HepG2 (cell line): ENCODE results near the gene SOX5. TPM values are rescaled to one million over a fixed set of nuclear protein-coding genes. Genes with fewer than 3 reads are reported as not detected.

Experiments
- ATAC-seq: fragments of 200-7000 bp; cut with Tn5 transposase; 3 replicates; pipeline ENCODE4 v1.9.1; 2020; ENCODE audit warnings: mild to moderate bottlenecking, moderate library complexity
- BruUV-seq: library from RNA; stranded (reverse); fragments of 400-500 nt; replicated peaks from 2 replicates; lab custom pipeline; 2021; lab: Mats Ljungman, UMichigan
- CTCF ChIA-PET: fragments of 300-600 bp; formaldehyde crosslinking; extraction: SDS; loops from one replicate; lab custom pipeline; 2021; ENCODE audit warnings: low total read pairs, inconsistent platforms, low intra/inter-chr PET ratio; lab: Yijun Ruan, JAX
- POLR2A ChIA-PET: fragments of 350-600 bp; sonication (Branson Sonifier 250); formaldehyde crosslinking; loops from one replicate; lab custom pipeline; 2020; ENCODE audit warnings: antibody characterized with exemption, inconsistent platforms; lab: Yijun Ruan, JAX
- DNase-seq: peaks from one replicate; pipeline ENCODE4 v3.0.0-alpha.2; 2015; ENCODE audit warnings: low spot score
- FAIRE-seq: peaks from 3 replicates; lab custom pipeline; 2011; peaks lifted over from hg19 to GRCh38; lab: Jason Lieb, UNC
- H2AFZ ChIP-seq: one replicate; pipeline ENCODE4 v1.6.1; 2011; ENCODE audit warnings: low read length, inconsistent platforms
- H3K27ac ChIP-seq: fragments of 300-600 bp; 3 replicates; pipeline ENCODE4 v1.8.0; 2011; ENCODE audit warnings: mixed run types, mild to moderate bottlenecking, mixed read lengths, low read length, inconsistent platforms; ENCODE audit not compliant: insufficient read depth; ENCODE audit errors: extremely low read length
- H3K27me3 ChIP-seq, 2 experiments: fragments of 200-600 bp in 1 of 2; 2 replicates in 1 of 2; 3 replicates in 1 of 2; pipeline versions ENCODE4 v1.6.0 to v1.8.0; 2011; ENCODE audit warnings: low read length in 2 of 2, mild to moderate bottlenecking in 2 of 2, moderate library complexity in 2 of 2, inconsistent platforms in 1 of 2; ENCODE audit not compliant: insufficient read depth in 2 of 2, control insufficient read depth in 1 of 2
- H3K36me3 ChIP-seq, 2 experiments: fragments of 200-600 bp in 1 of 2; replicated peaks in 1 of 2; 2 replicates in 1 of 2; 3 replicates in 1 of 2; pipeline versions ENCODE4 v1.5.1 to v1.8.0; 2011; ENCODE audit warnings: low read length in 2 of 2, inconsistent platforms in 1 of 2; ENCODE audit not compliant: insufficient read depth in 2 of 2, control insufficient read depth in 1 of 2
- H3K4me1 ChIP-seq: 2 replicates; pipeline ENCODE4 v1.5.1; 2012; ENCODE audit warnings: low read length, inconsistent platforms; ENCODE audit not compliant: insufficient read depth
- H3K4me2 ChIP-seq: 2 replicates; pipeline ENCODE4 v1.6.0; 2011; ENCODE audit warnings: low read depth, low read length, inconsistent platforms
- H3K4me3 ChIP-seq, 3 experiments: fragments of 200-600 bp in 1 of 3; sonication (generic), shearing (Covaris generic) in 1 of 3; replicated peaks in 1 of 3; 2 replicates each; pipeline ENCODE4 v1.5.1; 2011 to 2016; ENCODE audit warnings: low read length in 3 of 3, inconsistent platforms in 2 of 3, low read depth in 2 of 3, mild to moderate bottlenecking in 2 of 3, control low read depth in 1 of 3, mixed read lengths in 1 of 3; ENCODE audit not compliant: insufficient read depth in 1 of 3
- H3K79me2 ChIP-seq: one replicate; pipeline ENCODE4 v1.6.1; 2011; ENCODE audit warnings: low read length, inconsistent platforms; ENCODE audit not compliant: insufficient read depth
- H3K9ac ChIP-seq: 2 replicates; pipeline ENCODE4 v1.6.0; 2011; ENCODE audit warnings: mild to moderate bottlenecking, low read depth, low read length, inconsistent platforms; ENCODE audit not compliant: insufficient read depth
- H3K9me3 ChIP-seq: 2 replicates; pipeline ENCODE4 v1.5.1; 2012; ENCODE audit warnings: mild to moderate bottlenecking, low read length
- H4K20me1 ChIP-seq: 2 replicates; pipeline ENCODE4 v1.6.0; 2011; ENCODE audit warnings: inconsistent platforms, mild to moderate bottlenecking, low read length, moderate library complexity; ENCODE audit not compliant: insufficient read depth
- HDAC1 ChIP-seq: sonication (generic); formaldehyde crosslinking; IDR thresholded peaks from 2 replicates; pipeline ENCODE4 v1.5.1; 2020; ENCODE audit warnings: mild to moderate bottlenecking, missing genetic modification reagents
- PCBP2 ChIP-seq: fragments of 200-400 bp; formaldehyde crosslinking; optimal IDR thresholded peaks from 2 replicates; pipeline ENCODE3; 2018; ENCODE audit warnings: low read length, low read depth; ENCODE audit not compliant: poor library complexity, severe bottlenecking
- ZNF101 ChIP-seq: sonication (generic); formaldehyde crosslinking; IDR thresholded peaks from 2 replicates; pipeline ENCODE4 v1.4.0; 2020; ENCODE audit warnings: mild to moderate bottlenecking, low read depth, missing genetic modification reagents, borderline replicate concordance
- ZNF121 ChIP-seq: sonication (generic); formaldehyde crosslinking; IDR thresholded peaks from 2 replicates; pipeline ENCODE4 v1.5.0; 2020; ENCODE audit warnings: mild to moderate bottlenecking, missing genetic modification reagents
- ZNF224 ChIP-seq: sonication (generic); formaldehyde crosslinking; IDR thresholded peaks from 2 replicates; pipeline ENCODE4 v1.5.0; 2020; ENCODE audit warnings: mild to moderate bottlenecking, missing genetic modification reagents
- ZNF280D ChIP-seq: sonication (generic); formaldehyde crosslinking; IDR thresholded peaks from 2 replicates; pipeline ENCODE4 v1.5.1; 2020; ENCODE audit warnings: mild to moderate bottlenecking, missing genetic modification reagents
- WGBS: methylation state at CpG from one replicate; pipeline ENCODE4 v1.1.6; 2017; ENCODE audit warnings: low lambda C conversion rate; 5-methylcytosine and 5-hydroxymethylcytosine counted together
- in situ Hi-C: cut with HindIII; loops from 2 replicates; pipeline ENCODE4 v1.10.0; 2017; ENCODE audit warnings: low pct_unique_long_range_greater_than_20kb; ENCODE audit not compliant: extremely low pct_ligation_motif_present
- intact Hi-C: fragments of 100-400 bp; cut with micrococcal nuclease; formaldehyde crosslinking; loops from one replicate; pipeline ENCODE4 v1.10.0; 2022; ENCODE audit not compliant: unreplicated experiment
- polyA plus RNA-seq, 8 experiments: library from polyadenylated mRNA; depleted of rRNA in 3 of 8; stranded (reverse) in 7 of 8; unstranded in 1 of 8; fragments of >200 nt; fragmentation: Illumina TruSeq in 4 of 8; extraction: Trizol in 4 of 8; gene quantifications; 2 replicates each; pipeline versions ENCODE4 v1.2.1 to v1.2.3, GENCODE V29; 2011 to 2016; ENCODE audit warnings: low read depth in 4 of 8, missing spikeins in 1 of 8, mixed read lengths in 1 of 8; ENCODE audit not compliant: insufficient read depth in 1 of 8
- total RNA-seq, 5 experiments: library from RNA; depleted of rRNA; stranded (reverse); fragments of >200 nt; fragmentation: Illumina TruSeq; extraction: Trizol; gene quantifications; 2 replicates each; pipeline ENCODE4 v1.2.3, GENCODE V29; 2016; ENCODE audit warnings: low read depth in 1 of 5

Gene SOX5
- total and polyA plus RNA-seq, 2 of the 13 experiments (the other 11 are each of a cell fraction or from before 2014, with no cell fraction given): 18.5 to 76.4 TPM

GRCh38 chr12:23482571-23482970 is 466.9 kb downstream of the SOX5 start:
- CTCF ChIA-PET: no interaction called here
- H3K4me2 ChIP-seq: no peak overlapping the region
- no peak overlapping the region for H3K4me3 ChIP-seq
- no peaks in the 10 kb centered on the region for H3K79me2 ChIP-seq
- H3K4me1 ChIP-seq: no peaks in the 10 kb centered on the region
- no peaks in the 10 kb centered on the region for H3K9me3 ChIP-seq
- no peak overlapping the region for H3K9ac ChIP-seq
- no TSS peak for BruUV-seq
- H3K36me3 ChIP-seq: no peaks in the 10 kb centered on the region
- H2AFZ ChIP-seq: no peak overlapping the region
- H3K27me3 ChIP-seq: no peaks in the 10 kb centered on the region
- FAIRE-seq (no peak), ATAC-seq (no peak), DNase-seq (no peak)
- intact Hi-C loops: no loop called here
- in situ Hi-C loops: no loop called here
- POLR2A ChIA-PET: no interaction called here
- TF ChIP-seq ZNF101 (CRISPR knock-in tag): no peak
- TF ChIP-seq ZNF280D (CRISPR knock-in tag): no peak
- no peak for TF ChIP-seq ZNF224 (CRISPR knock-in tag)
- no peak for TF ChIP-seq PCBP2
- no peak for TF ChIP-seq ZNF121 (CRISPR knock-in tag)
- no peak for TF ChIP-seq HDAC1 (CRISPR knock-in tag)
- WGBS: 0% methylated on average over 1 of the region's 1 CpG
- H3K27ac ChIP-seq: no peak overlapping the region
- H4K20me1 ChIP-seq: no peaks in the 10 kb centered on the region
